Endothelial cell (in vitro differentiated cells): ENCODE data around the gene BPTF. TPM values are rescaled to one million over a fixed set of nuclear protein-coding genes. Genes with fewer than 3 reads are reported as not detected.
"Not testable (repeated sequence)": the region's sequence is repeated elsewhere in the genome, so short reads cannot be mapped to it uniquely, and the experiment has no call there.

ENCODE experiments used
- DNase-seq: peaks from one replicate; pipeline ENCODE4 v3.0.0; 2021; ENCODE audit warnings: low spot score
- H3K27ac Mint-ChIP-seq: one replicate; pipeline ENCODE4 v1.8.0; 2021; ENCODE audit warnings: mixed read lengths, inconsistent platforms; ENCODE audit not compliant: unreplicated experiment
- H3K27me3 Mint-ChIP-seq: one replicate; pipeline ENCODE4 v1.8.0; 2021; ENCODE audit warnings: mild to moderate bottlenecking, moderate library complexity, mixed read lengths, inconsistent platforms; ENCODE audit not compliant: unreplicated experiment
- H3K36me3 Mint-ChIP-seq: one replicate; pipeline ENCODE4 v1.8.0; 2021; ENCODE audit warnings: mild to moderate bottlenecking, low read depth, mixed read lengths, inconsistent platforms; ENCODE audit not compliant: unreplicated experiment
- H3K4me1 Mint-ChIP-seq: one replicate; pipeline ENCODE4 v1.8.0; 2021; ENCODE audit warnings: mild to moderate bottlenecking, mixed read lengths, inconsistent platforms; ENCODE audit not compliant: unreplicated experiment
- H3K4me3 Mint-ChIP-seq: one replicate; pipeline ENCODE4 v1.8.0; 2021; ENCODE audit warnings: mild to moderate bottlenecking, mixed read lengths, inconsistent platforms; ENCODE audit not compliant: unreplicated experiment
- H3K9me3 Mint-ChIP-seq: one replicate; pipeline ENCODE4 v1.8.0; 2021; ENCODE audit warnings: mixed read lengths, inconsistent platforms; ENCODE audit not compliant: unreplicated experiment
- total RNA-seq: library from RNA; stranded (reverse); fragmentation: NEBNext Ultra II Directional; extraction: Animal tissue kit (Norgen Biotek cat#: 25700); gene quantifications from one replicate; pipeline ENCODE4 v1.2.1, GENCODE V29; 2021; ENCODE audit not compliant: unreplicated experiment
- TF ChIP-seq, protein P1 (sequence below): fragments of 200-600 bp; sonication (generic); IDR thresholded peaks from one replicate; pipeline ENCODE4 v1.5.0; 2021; ENCODE audit warnings: antibody characterized with exemption; ENCODE audit not compliant: unreplicated experiment

The BPTF gene
- total RNA-seq, 1 donor from 2014 or later, result 115 TPM

DNA sequence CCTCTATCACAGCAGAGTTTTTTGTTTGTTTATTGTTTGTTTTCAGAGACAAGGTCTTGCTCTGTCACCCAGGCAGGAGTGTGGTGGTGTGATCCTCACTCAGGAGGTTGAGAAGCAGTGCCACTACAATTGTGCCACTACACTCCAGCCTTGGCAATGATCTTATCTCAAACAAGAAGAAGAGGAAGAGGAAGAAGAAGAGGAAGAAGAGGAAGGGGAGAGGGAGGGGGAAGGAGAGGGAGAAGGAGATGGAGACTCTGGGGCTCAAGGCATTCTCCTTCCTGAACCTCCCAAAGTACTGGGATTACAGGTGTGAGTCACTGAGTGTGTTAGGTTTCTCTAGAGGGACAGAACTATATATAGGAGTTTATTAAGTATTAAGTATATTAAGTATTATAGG, 188.1 kb downstream of the BPTF start:
- no peak for DNase-seq
- H3K4me1 Mint-ChIP-seq, result peaks cover 10% of the 10 kb centered on the region
- no peak overlapping the region for H3K27ac Mint-ChIP-seq
- TF ChIP-seq, protein P1, sequence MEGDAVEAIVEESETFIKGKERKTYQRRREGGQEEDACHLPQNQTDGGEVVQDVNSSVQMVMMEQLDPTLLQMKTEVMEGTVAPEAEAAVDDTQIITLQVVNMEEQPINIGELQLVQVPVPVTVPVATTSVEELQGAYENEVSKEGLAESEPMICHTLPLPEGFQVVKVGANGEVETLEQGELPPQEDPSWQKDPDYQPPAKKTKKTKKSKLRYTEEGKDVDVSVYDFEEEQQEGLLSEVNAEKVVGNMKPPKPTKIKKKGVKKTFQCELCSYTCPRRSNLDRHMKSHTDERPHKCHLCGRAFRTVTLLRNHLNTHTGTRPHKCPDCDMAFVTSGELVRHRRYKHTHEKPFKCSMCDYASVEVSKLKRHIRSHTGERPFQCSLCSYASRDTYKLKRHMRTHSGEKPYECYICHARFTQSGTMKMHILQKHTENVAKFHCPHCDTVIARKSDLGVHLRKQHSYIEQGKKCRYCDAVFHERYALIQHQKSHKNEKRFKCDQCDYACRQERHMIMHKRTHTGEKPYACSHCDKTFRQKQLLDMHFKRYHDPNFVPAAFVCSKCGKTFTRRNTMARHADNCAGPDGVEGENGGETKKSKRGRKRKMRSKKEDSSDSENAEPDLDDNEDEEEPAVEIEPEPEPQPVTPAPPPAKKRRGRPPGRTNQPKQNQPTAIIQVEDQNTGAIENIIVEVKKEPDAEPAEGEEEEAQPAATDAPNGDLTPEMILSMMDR, result no peak
- H3K36me3 Mint-ChIP-seq, result no peaks in the 10 kb centered on the region
- no peak overlapping the region for H3K4me3 Mint-ChIP-seq
- H3K27me3 Mint-ChIP-seq, result peaks cover 5% of the 10 kb centered on the region
- no peaks in the 10 kb centered on the region for H3K9me3 Mint-ChIP-seq

DNA sequence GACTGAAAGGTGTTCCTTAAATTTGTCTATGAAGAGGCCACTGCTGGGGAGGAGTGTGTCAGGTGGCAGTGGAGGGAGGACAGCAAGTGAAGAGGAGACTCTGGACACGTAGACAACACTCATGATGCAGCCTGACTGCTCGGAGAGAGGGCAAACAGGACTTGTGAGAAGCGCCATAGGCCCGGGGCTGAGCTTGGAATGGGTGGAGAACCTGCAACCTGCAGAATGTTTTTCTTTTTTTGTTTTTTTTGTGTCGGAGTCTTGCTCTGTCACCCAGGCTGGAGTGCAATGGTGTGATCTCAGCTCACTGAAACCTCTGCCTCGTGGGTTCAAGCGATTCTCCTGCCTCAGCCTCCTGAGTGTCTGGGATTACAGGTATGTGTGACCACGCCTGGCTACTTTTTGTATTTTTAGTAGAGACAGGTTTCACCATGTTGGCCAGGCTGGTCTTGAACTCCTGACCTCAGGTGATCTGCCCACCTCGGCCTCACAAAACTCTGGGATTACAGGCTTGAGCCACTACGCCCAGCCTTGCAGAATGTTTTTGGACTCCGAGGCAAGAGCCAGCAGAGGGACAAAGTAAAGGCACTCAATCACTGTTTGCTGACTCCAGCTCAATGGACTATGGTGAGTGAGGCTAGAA, 189.9 kb downstream of the BPTF start:
- Mint-ChIP-seq H3K4me1 (peaks cover 15% of the 10 kb centered on the region), H3K27me3 (peaks cover 13% of the 10 kb centered on the region), H3K4me3 (no peak overlapping the region), H3K9me3 (no peaks in the 10 kb centered on the region), H3K27ac (no peak overlapping the region), H3K36me3 (peaks cover 4% of the 10 kb centered on the region)
- TF ChIP-seq, protein P1, result no peak
- DNase-seq, result no peak

DNA sequence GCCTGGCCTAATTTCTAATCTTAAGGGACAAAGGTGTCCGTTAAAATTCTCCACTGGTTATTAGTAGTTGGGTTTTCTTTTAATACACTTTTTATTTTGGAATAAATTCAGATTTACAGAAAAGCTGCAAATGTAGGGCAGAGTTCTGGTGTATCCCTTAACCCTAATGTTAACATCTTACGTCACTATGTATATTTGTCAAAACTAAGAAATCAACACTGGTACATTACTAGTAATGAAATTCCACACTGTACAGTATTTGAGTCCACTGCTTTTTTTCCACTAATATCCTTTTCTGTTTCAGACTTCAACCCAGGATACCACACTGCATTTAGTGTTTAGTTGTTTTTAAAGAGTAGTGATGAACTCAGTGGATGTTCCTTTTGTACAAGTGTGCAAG, 191.5 kb downstream of the BPTF start:
- no peak for DNase-seq
- Mint-ChIP-seq H3K27me3 (peaks cover 21% of the 10 kb centered on the region), H3K27ac (no peak overlapping the region), H3K4me1 (peaks cover 21% of the 10 kb centered on the region), H3K9me3 (no peaks in the 10 kb centered on the region), H3K36me3 (peaks cover 8% of the 10 kb centered on the region), H3K4me3 (no peak overlapping the region)
- TF ChIP-seq, protein P1, result no peak

DNA sequence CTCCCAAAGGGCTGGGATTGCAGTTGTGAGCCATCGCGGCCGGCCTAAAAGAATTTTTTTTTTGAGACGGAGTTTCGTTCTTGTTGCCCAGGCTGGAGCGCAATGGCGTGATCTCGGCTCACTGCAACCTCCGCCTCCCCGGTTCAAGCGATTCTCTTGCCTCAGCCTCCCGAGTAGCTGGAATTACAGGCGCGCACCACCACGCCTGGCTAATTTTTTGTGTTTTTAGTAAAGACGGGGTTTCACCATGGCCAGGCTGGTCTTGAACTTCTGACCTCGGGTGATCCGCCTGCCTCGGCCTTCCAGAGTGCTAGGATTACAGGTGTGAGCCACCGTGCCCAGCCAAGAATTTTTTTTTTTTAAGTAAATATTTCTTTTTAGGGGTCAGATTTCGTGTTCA, 193.2 kb downstream of the BPTF start:
- not testable (repeated sequence) for H3K9me3 Mint-ChIP-seq, H3K27ac Mint-ChIP-seq, DNase-seq, H3K4me3 Mint-ChIP-seq, H3K36me3 Mint-ChIP-seq
- Mint-ChIP-seq H3K27me3 (peaks cover 21% of the 10 kb centered on the region), H3K4me1 (peaks cover 14% of the 10 kb centered on the region)

DNA sequence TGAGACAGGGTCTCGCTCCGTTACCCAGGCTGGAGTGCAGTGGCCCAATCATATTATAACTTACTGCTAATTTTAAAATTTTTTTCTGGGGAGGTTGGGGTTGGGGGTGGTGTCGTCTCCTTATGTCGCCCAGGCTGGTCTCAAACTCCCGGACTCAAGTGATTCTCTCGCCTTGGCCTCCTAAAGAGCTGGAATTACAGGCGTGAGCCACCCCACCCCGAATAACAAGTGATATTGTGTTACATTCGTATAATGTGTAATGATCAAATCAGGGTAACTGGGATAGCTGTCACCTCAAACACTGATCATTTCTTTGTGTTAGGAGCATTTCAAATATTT, 194.0 kb downstream of the BPTF start:
- peaks cover 8% of the 10 kb centered on the region for H3K36me3 Mint-ChIP-seq
- H3K4me3 Mint-ChIP-seq, result peak overlapping the region; percentile 85
- peaks cover 14% of the 10 kb centered on the region for H3K4me1 Mint-ChIP-seq
- H3K27me3 Mint-ChIP-seq, result peaks cover 21% of the 10 kb centered on the region
- H3K27ac Mint-ChIP-seq, result peak overlapping the region; percentile 91
- H3K9me3 Mint-ChIP-seq, result no peaks in the 10 kb centered on the region
- TF ChIP-seq, protein P1, result no peak
- no peak for DNase-seq
